MM.1S (cell line): ENCODE results near the gene DCP1B.

Source experiments
- CTCF ChIP-seq: fragments of 300-600 bp; sonication (generic); IDR thresholded peaks from 2 replicates; pipeline ENCODE4 v1.5.1; 2016; ENCODE audit warnings: antibody characterized with exemption, low read length, mixed read lengths
- EZH2 ChIP-seq: fragments of 300-600 bp; sonication (generic); optimal IDR thresholded peaks from 2 replicates; pipeline ENCODE3; 2017; ENCODE audit warnings: low read depth, mild to moderate bottlenecking, antibody characterized with exemption, low read length, mixed read lengths
- EZH2phosphoT487 ChIP-seq: fragments of 300-600 bp; sonication (generic); IDR thresholded peaks from 2 replicates; pipeline ENCODE4 v1.6.1; 2018; ENCODE audit warnings: antibody characterized with exemption, low read length

- no peak for TF ChIP-seq CTCF
- no peak for TF ChIP-seq EZH2phosphoT487
- no peak for TF ChIP-seq EZH2
These were observed 85.4 kb downstream of the DCP1B start for GRCh38 chr12:1918884-1919236.
